ENCODE data around the gene THSD7A.
"Not testable (repeated sequence)": the region's sequence is repeated elsewhere in the genome, so short reads cannot be mapped to it uniquely, and the experiment has no call there.

THSD7A gene

DNA sequence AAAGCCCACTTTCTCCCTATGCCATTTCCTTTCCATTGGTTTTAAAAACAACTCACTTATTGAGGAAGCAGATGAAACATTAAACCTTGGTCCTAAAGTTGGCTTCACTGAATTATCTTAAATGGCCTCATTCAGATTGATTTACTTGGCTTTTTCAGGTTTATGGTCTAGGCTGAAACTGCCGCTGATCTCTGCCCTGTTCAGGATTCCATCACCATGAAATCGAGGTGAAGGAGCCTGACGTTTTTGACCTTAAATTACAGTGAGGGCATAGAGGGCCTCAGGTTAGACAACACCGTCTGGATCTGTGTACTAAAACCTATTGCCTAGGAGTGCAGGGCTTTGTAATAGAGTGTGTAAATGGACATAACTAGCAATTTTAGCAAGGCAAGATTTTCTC lies 383.7 kb downstream of the THSD7A start:
- FAIRE-seq = no peak

GRCh38 chr7:11447106-11447505 lies 384.9 kb downstream of the THSD7A start:
- no peak for FAIRE-seq

DNA sequence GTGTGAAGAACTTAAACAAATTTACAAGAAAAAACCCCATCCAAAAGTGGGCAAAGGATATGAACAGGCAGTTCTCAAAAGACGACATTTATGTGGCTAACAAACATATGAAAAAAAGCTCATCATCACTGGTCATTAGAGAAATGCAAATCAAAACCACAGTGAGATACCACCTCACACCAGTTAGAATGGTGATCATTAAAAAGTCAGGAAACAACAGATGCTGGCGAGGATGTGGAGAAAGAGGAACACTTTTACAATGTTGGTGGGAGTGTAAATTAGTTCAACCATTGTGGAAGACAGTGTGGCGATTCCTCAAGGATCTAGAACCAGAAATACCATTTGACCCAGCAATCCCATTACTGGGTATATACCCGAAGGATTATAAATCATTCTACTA lies 388.1 kb downstream of the THSD7A start:
- not testable (repeated sequence) for FAIRE-seq

GRCh38 chr7:11437994-11438393 lies 394.0 kb downstream of the THSD7A start:
- FAIRE-seq = no peak

DNA sequence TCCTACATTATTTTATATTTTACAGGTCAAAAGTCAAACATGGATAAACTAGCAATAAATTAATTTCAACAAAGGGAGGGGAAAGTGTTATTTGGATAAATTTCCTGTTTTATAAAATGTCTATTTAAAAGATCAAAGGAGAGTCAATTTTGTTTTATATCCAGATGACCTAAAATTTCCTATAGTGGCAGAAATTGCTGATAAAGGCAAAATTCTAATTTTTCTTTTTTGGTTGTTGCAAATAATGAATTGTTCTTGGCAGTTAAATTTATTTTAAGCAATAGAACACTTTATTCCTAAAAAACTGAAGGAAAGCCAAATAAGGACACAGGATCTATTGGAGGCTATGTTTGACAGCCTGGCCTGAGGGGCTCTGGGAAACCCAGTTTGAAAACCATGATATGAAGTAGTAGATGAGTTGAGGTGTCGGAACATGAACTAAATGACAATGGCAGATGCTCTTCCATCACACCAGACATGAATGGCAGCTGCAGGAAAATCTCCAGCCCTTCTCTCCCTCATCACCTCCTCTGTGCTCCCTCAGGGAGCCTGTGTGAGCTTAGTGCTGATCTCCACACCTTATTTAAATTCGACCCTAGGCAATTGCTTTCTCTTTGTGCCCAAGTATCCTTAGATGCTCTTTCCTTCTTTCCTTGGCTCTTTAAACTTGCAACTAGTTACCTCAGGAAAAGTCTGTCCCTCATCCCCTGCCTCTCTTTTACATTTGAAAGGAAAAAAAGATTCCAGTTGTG lies 395.0 kb downstream of the THSD7A start:
- FAIRE-seq = no peak

DNA sequence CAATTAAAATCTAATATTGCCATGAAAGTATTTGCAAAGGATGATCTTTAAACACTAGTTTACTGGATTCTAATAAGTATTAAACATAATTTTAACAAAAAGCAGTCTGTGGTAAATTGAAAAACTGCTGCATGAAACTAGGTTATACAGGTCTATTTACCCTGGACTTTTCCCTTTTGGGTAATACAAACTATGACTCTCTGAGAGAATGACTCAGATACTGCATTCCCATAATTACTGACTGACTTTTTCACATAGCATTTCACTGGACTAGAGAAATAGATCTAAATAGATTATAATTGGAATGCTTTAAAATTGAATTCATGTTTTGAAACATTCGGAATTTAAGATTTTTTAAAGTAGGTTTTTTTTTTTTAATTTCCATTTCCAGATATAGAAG lies 395.7 kb downstream of the THSD7A start:
- FAIRE-seq = no peak

DNA sequence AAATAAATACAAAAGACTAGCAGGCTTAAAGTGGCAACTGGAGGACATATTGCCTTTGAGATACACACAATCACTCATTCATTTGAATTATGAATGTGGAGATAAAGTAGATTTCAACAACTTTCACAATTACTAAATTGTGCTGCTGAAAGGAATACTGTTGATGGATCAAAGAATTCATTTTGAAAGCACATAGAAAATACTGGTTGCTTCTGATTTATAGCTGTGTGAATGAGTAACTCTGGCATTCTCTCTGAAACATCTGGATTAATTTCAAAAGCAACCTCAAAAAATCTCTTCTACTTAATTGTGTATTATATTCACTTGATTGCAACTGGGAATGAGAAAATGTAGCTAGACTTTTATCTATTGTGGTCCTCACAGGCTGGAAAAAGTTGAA lies 397.6 kb downstream of the THSD7A start:
- no peak for FAIRE-seq

- FAIRE-seq = no peak
Observed at GRCh38 chr7:11430841-11431240, 401.2 kb downstream of the THSD7A start.

DNA sequence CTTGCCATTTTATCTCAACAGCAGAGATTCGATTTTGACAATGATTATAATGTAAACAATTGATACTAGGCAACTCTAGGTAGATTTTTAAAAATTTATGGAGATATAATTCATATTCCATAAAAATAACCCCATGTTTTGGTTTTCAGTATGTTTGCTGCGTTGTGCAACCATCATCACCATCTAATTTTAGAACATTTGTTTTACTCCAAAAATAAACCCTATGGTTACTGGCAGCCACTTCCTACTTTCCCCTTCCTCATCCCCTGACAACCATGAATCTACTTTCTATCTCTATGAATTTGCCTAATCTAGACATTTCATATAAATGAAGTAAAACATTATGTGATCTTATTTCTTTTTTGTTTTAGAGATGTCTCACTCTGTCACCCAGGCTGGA lies 401.9 kb downstream of the THSD7A start:
- FAIRE-seq = no peak

GRCh38 chr7:11428877-11429581 lies 403.0 kb downstream of the THSD7A start:
- FAIRE-seq = no peak

GRCh38 chr7:11427686-11428273 lies 404.2 kb downstream of the THSD7A start:
- FAIRE-seq = peak; percentile 85

- FAIRE-seq = no peak
Observed at GRCh38 chr7:11424006-11424405, 408.0 kb downstream of the THSD7A start.

- FAIRE-seq = no peak
Observed at GRCh38 chr7:11420049-11420448, 411.9 kb downstream of the THSD7A start.

DNA sequence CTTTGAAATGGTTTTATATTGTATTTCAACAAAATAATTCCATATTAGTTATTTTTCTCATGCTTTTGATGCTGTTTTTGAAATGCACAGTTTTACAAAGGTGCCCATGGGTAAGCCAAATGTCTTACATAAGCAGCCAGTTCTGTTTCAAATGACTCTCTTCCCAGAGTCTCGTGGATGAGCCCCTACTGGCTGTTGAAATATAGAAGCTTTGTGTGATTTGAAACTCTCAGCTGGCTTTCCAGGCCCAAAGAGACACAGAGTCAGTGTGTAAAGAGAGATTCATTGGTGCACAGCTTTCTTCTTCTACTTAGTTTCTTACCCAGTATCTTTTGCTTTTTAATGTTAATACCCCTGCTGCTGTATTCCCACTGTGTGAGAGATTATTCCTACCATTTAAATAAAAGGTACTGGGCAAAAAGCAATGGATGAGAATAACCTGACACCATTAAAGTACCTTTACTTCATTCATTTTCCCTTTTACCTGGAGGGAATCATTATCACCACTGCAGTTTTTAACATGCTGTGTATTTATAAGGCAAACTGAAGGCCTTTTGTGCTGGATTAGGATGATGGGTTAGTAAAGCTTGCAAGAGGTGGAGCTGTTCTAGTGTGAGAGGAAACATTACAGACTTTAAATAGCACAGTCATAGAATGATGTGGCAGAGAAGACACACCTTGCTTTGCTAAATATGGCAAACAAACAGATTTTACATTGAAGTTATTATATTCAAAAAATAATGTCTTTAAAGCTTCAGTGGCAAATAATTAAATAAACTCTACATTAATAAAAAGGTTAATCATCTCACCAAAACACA lies 415.1 kb downstream of the THSD7A start:
- no peak for FAIRE-seq

DNA sequence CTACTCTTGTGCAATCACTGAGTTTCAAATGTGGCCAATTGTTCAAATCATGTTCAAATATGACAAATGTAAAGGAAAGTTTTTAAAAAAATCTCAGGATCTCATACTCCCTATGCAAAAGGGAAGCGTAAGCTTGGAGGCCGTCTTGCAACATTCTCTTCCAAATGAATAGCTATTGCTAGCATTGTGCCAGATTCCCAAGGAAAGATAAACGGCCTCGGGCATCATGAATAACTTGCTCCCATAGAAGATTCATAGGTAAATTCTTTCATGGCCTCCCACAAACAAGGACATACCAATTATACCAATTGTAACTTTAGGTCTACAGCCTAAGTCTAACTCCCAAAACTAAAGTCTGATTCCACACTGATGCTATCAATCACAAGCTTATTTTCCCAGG lies 416.9 kb downstream of the THSD7A start:
- no peak for FAIRE-seq

DNA sequence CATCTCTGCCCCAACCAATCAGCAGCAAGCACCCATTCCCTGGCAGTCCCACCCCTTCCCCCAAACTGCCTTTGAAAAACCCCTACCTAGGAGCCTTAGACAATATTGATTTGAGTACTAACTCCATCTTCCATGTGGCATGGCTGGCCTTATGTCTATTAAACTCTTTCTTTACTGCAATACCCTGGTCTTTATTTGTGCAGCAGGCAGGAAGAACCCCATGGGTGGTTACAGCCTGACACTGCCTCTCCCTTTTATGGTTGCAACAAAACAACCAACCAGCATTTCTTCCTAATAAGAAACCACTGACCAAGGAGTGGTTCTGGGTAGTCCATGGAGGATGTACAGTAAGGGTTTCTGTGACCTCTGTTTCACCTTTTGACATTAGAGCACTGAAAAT lies 418.1 kb downstream of the THSD7A start:
- no peak for FAIRE-seq

- no peak for FAIRE-seq
Observed at GRCh38 chr7:11412036-11412435, 420.0 kb downstream of the THSD7A start.

- FAIRE-seq = no peak
Observed at GRCh38 chr7:11410656-11411644, 421.0 kb downstream of the THSD7A start.

- FAIRE-seq = no peak
Observed at GRCh38 chr7:11404355-11404754, 427.6 kb downstream of the THSD7A start.

GRCh38 chr7:11403781-11404180 lies 428.2 kb downstream of the THSD7A start:
- FAIRE-seq = no peak

DNA sequence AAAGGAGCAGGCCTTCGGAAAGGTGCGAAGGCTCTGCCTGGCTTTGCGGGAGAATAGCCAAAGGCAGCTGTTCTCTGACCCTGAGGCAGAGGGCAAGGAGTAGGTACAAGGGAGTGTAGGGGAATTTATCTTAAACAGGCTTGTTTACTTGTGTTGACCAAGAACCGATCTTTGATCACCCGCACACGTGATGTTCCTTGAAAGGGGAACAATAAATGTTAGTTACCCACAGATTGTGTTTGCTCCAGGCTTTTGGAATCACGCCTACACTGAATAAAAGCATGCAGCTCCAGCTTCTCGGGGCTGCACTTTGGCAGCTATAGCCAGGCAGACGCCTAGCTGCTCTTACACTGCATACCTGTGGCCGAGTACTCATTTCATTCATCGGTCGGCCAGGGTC lies 437.6 kb downstream of the THSD7A start:
- no peak for FAIRE-seq

- FAIRE-seq = no peak
Observed at GRCh38 chr7:11379641-11380040, 452.4 kb downstream of the THSD7A start.
